HepG2 (cell line): ENCODE data around the gene ACSBG1. TPM values are rescaled to one million over a fixed set of nuclear protein-coding genes. Genes with fewer than 3 reads are reported as not detected.

Experiments used
- ATAC-seq: fragments of 200-7000 bp; cut with Tn5 transposase; 3 replicates; pipeline ENCODE4 v1.9.1; 2020; ENCODE audit warnings: mild to moderate bottlenecking, moderate library complexity
- BruUV-seq: library from RNA; stranded (reverse); fragments of 400-500 nt; replicated peaks from 2 replicates; lab custom pipeline; 2021; lab: Mats Ljungman, UMichigan
- CTCF ChIA-PET: fragments of 300-600 bp; formaldehyde crosslinking; extraction: SDS; loops from one replicate; lab custom pipeline; 2021; ENCODE audit warnings: low total read pairs, inconsistent platforms, low intra/inter-chr PET ratio; lab: Yijun Ruan, JAX
- POLR2A ChIA-PET: fragments of 350-600 bp; sonication (Branson Sonifier 250); formaldehyde crosslinking; loops from one replicate; lab custom pipeline; 2020; ENCODE audit warnings: antibody characterized with exemption, inconsistent platforms; lab: Yijun Ruan, JAX
- DNase-seq: peaks from one replicate; pipeline ENCODE4 v3.0.0-alpha.2; 2015; ENCODE audit warnings: low spot score
- FAIRE-seq: peaks from 3 replicates; lab custom pipeline; 2011; peaks lifted over from hg19 to GRCh38; lab: Jason Lieb, UNC
- H2AFZ ChIP-seq: one replicate; pipeline ENCODE4 v1.6.1; 2011; ENCODE audit warnings: low read length, inconsistent platforms
- H3K27ac ChIP-seq: fragments of 300-600 bp; 3 replicates; pipeline ENCODE4 v1.8.0; 2011; ENCODE audit warnings: mixed run types, mild to moderate bottlenecking, mixed read lengths, low read length, inconsistent platforms; ENCODE audit not compliant: insufficient read depth; ENCODE audit errors: extremely low read length
- H3K27me3 ChIP-seq, 2 experiments: fragments of 200-600 bp in 1 of 2; 2 replicates in 1 of 2; 3 replicates in 1 of 2; pipeline versions ENCODE4 v1.6.0 to v1.8.0; 2011; ENCODE audit warnings: low read length in 2 of 2, mild to moderate bottlenecking in 2 of 2, moderate library complexity in 2 of 2, inconsistent platforms in 1 of 2; ENCODE audit not compliant: insufficient read depth in 2 of 2, control insufficient read depth in 1 of 2
- H3K36me3 ChIP-seq, 2 experiments: fragments of 200-600 bp in 1 of 2; replicated peaks in 1 of 2; 2 replicates in 1 of 2; 3 replicates in 1 of 2; pipeline versions ENCODE4 v1.5.1 to v1.8.0; 2011; ENCODE audit warnings: low read length in 2 of 2, inconsistent platforms in 1 of 2; ENCODE audit not compliant: insufficient read depth in 2 of 2, control insufficient read depth in 1 of 2
- H3K4me1 ChIP-seq: 2 replicates; pipeline ENCODE4 v1.5.1; 2012; ENCODE audit warnings: low read length, inconsistent platforms; ENCODE audit not compliant: insufficient read depth
- H3K4me2 ChIP-seq: 2 replicates; pipeline ENCODE4 v1.6.0; 2011; ENCODE audit warnings: low read depth, low read length, inconsistent platforms
- H3K4me3 ChIP-seq, 3 experiments: fragments of 200-600 bp in 1 of 3; sonication (generic), shearing (Covaris generic) in 1 of 3; replicated peaks in 1 of 3; 2 replicates each; pipeline ENCODE4 v1.5.1; 2011 to 2016; ENCODE audit warnings: low read length in 3 of 3, inconsistent platforms in 2 of 3, low read depth in 2 of 3, mild to moderate bottlenecking in 2 of 3, control low read depth in 1 of 3, mixed read lengths in 1 of 3; ENCODE audit not compliant: insufficient read depth in 1 of 3
- H3K79me2 ChIP-seq: one replicate; pipeline ENCODE4 v1.6.1; 2011; ENCODE audit warnings: low read length, inconsistent platforms; ENCODE audit not compliant: insufficient read depth
- H3K9ac ChIP-seq: 2 replicates; pipeline ENCODE4 v1.6.0; 2011; ENCODE audit warnings: mild to moderate bottlenecking, low read depth, low read length, inconsistent platforms; ENCODE audit not compliant: insufficient read depth
- H3K9me3 ChIP-seq: 2 replicates; pipeline ENCODE4 v1.5.1; 2012; ENCODE audit warnings: mild to moderate bottlenecking, low read length
- H4K20me1 ChIP-seq: 2 replicates; pipeline ENCODE4 v1.6.0; 2011; ENCODE audit warnings: inconsistent platforms, mild to moderate bottlenecking, low read length, moderate library complexity; ENCODE audit not compliant: insufficient read depth
- FOXP1 ChIP-seq, 2 experiments: fragments of 450-650 bp in 1 of 2; IDR thresholded peaks; 2 replicates each; pipeline ENCODE4 v1.6.1; 2017 to 2018; ENCODE audit warnings: antibody characterized with exemption in 1 of 2
- HNRNPL ChIP-seq: fragments of 200-400 bp; formaldehyde crosslinking; IDR thresholded peaks from 2 replicates; pipeline ENCODE4 v1.6.1; 2017; ENCODE audit warnings: mild to moderate bottlenecking, low read depth, low read length
- ZNF121 ChIP-seq: sonication (generic); formaldehyde crosslinking; IDR thresholded peaks from 2 replicates; pipeline ENCODE4 v1.5.0; 2020; ENCODE audit warnings: mild to moderate bottlenecking, missing genetic modification reagents
- WGBS: methylation state at CpG from one replicate; pipeline ENCODE4 v1.1.6; 2017; ENCODE audit warnings: low lambda C conversion rate; 5-methylcytosine and 5-hydroxymethylcytosine counted together
- in situ Hi-C: cut with HindIII; loops from 2 replicates; pipeline ENCODE4 v1.10.0; 2017; ENCODE audit warnings: low pct_unique_long_range_greater_than_20kb; ENCODE audit not compliant: extremely low pct_ligation_motif_present
- intact Hi-C: fragments of 100-400 bp; cut with micrococcal nuclease; formaldehyde crosslinking; loops from one replicate; pipeline ENCODE4 v1.10.0; 2022; ENCODE audit not compliant: unreplicated experiment
- polyA plus RNA-seq, 8 experiments: library from polyadenylated mRNA; depleted of rRNA in 3 of 8; stranded (reverse) in 7 of 8; unstranded in 1 of 8; fragments of >200 nt; fragmentation: Illumina TruSeq in 4 of 8; extraction: Trizol in 4 of 8; gene quantifications; 2 replicates each; pipeline versions ENCODE4 v1.2.1 to v1.2.3, GENCODE V29; 2011 to 2016; ENCODE audit warnings: low read depth in 4 of 8, missing spikeins in 1 of 8, mixed read lengths in 1 of 8; ENCODE audit not compliant: insufficient read depth in 1 of 8
- total RNA-seq, 5 experiments: library from RNA; depleted of rRNA; stranded (reverse); fragments of >200 nt; fragmentation: Illumina TruSeq; extraction: Trizol; gene quantifications; 2 replicates each; pipeline ENCODE4 v1.2.3, GENCODE V29; 2016; ENCODE audit warnings: low read depth in 1 of 5
- TF ChIP-seq, protein P1 (sequence below): sonication (generic); formaldehyde crosslinking; IDR thresholded peaks from 2 replicates; pipeline ENCODE4 v1.5.1; 2020; ENCODE audit warnings: mild to moderate bottlenecking, missing genetic modification reagents, moderate library complexity

Gene ACSBG1
- total and polyA plus RNA-seq, 2 of the 13 experiments (the other 11 are each of a cell fraction or from before 2014, with no cell fraction given): 0.35 to 0.81 TPM

DNA sequence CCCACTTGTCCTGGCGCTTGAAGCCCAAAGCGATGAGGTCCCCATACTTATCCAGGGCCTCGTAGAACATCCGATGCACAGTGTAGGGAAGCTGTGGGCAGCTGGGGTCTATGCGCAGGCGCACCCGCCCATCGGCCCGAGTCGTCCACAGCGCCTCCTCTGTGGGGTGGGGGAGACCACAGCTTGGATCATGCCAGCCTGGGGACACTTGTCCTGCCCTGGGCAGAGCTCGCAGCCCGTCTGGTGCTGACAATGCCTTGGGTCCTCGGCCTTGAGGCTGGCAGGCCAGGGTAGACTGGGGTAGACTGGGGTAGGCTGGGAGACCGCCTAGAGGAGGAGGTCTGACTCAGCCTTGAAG lies 39.8 kb downstream of the ACSBG1 start:
- Histone ChIP-seq H3K27ac (no peak overlapping the region), H2AFZ (no peak overlapping the region), H3K36me3 (no peaks in the 10 kb centered on the region)
- ATAC-seq: peak; percentile 79
- TF ChIP-seq, protein P1, sequence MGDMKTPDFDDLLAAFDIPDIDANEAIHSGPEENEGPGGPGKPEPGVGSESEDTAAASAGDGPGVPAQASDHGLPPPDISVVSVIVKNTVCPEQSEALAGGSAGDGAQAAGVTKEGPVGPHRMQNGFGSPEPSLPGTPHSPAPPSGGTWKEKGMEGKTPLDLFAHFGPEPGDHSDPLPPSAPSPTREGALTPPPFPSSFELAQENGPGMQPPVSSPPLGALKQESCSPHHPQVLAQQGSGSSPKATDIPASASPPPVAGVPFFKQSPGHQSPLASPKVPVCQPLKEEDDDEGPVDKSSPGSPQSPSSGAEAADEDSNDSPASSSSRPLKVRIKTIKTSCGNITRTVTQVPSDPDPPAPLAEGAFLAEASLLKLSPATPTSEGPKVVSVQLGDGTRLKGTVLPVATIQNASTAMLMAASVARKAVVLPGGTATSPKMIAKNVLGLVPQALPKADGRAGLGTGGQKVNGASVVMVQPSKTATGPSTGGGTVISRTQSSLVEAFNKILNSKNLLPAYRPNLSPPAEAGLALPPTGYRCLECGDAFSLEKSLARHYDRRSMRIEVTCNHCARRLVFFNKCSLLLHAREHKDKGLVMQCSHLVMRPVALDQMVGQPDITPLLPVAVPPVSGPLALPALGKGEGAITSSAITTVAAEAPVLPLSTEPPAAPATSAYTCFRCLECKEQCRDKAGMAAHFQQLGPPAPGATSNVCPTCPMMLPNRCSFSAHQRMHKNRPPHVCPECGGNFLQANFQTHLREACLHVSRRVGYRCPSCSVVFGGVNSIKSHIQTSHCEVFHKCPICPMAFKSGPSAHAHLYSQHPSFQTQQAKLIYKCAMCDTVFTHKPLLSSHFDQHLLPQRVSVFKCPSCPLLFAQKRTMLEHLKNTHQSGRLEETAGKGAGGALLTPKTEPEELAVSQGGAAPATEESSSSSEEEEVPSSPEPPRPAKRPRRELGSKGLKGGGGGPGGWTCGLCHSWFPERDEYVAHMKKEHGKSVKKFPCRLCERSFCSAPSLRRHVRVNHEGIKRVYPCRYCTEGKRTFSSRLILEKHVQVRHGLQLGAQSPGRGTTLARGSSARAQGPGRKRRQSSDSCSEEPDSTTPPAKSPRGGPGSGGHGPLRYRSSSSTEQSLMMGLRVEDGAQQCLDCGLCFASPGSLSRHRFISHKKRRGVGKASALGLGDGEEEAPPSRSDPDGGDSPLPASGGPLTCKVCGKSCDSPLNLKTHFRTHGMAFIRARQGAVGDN (CRISPR knock-in tag): 0 out of 2 replicates have a peak, but pooled peaks have one; percentile 16
- TF ChIP-seq FOXP1 (IDR thresholded peaks at IDR 0.05) (no peak), FOXP1 (CRISPR knock-in tag; IDR thresholded peaks at IDR 0.05) (no peak), HNRNPL (0 out of 2 replicates have a peak, but pooled peaks have one; percentile 20), ZNF121 (CRISPR knock-in tag) (no peak)
- TF ChIP-seq, all 625 proteins: peak for 2
- DNase-seq: no peak
- ChIA-PET POLR2A (interaction anchor here (0.7 kb wide), 1 partner anchor 45 kb away, joined by 3 read pairs; the partner anchor contains the start of gene IDH3A), CTCF (interaction anchor here (2.1 to 4.1 kb wide), 3 partner anchors 47 to 82 kb away, joined by 12 to 43 read pairs (median 13); partner anchors contain the start of gene CIB2)
- no TSS peak for BruUV-seq
- Histone ChIP-seq H3K4me2 (no peak overlapping the region), H3K79me2 (no peaks in the 10 kb centered on the region), H3K27me3 (peaks cover 0 to 3% of the 10 kb centered on the region in 2 experiments; a peak in 2 of 5 replicates), H4K20me1 (no peaks in the 10 kb centered on the region), H3K4me3 (no peak overlapping the region), H3K9ac (no peak overlapping the region), H3K4me1 (no peaks in the 10 kb centered on the region), H3K9me3 (no peaks in the 10 kb centered on the region)
- 5% methylated on average over 4 of the region's 15 CpGs for WGBS
- in situ Hi-C loops: no loop called here
- no peak for FAIRE-seq
- intact Hi-C loops: no loop called here
